VCaP (cell line): ENCODE measurements around the gene TERT.
"Not testable (repeated sequence)": the region's sequence is repeated elsewhere in the genome, so short reads cannot be mapped to it uniquely, and the experiment has no call there.

Source experiments
- H3K27ac ChIP-seq: fragments of 450-650 bp; 2 replicates; pipeline ENCODE4 v1.5.1; 2017
- CTCF ChIP-seq: fragments of 450-650 bp; conservative IDR thresholded peaks from 2 replicates; pipeline ENCODE4 v1.5.1; 2017; ENCODE audit warnings: mild to moderate bottlenecking, moderate library complexity

TERT gene

DNA sequence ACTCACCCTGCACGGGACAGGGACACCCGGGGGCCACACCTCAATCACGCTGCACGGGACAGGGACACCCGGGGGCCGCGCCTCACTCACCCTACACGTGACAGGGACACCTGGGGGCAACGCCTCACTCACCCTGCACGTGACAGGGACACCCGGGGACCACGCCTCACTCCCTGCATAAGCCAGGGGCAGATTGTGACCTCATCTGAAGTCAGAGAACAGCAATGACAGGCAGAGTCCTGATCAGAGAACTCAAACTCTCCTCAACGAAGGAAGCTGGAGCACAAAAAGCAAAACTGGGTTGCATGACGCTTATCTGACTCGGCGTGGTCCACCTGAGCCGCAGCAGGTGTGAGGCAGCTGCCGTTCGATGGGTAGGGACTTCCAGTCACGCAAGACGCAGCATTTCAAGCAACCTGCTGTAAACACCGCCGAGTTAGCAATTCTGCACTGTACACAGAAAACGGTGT lies 3.2 kb downstream of the TERT start:
- no peak overlapping the region for H3K27ac ChIP-seq
- no peak for TF ChIP-seq CTCF

GRCh38 chr5:1290956-1291355 lies 3.9 kb downstream of the TERT start:
- not testable (repeated sequence) for H3K27ac ChIP-seq

DNA sequence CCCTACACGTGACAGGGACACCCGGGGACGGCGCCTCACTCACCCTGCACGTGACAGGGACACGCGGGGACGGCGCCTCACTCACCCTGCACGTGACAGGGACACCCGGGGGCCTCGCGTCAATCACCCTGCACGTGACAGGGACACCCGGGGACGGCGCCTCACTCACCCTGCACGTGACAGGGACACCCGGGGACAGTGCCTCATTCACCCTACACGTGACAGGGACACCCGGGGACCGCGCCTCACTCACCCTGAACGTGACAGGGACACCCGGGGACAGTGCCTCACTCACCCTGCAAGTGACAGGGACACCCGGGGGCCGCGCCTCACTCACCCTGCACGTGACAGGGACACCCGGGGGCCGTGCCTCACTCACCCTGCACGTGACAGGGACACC lies 5.3 kb downstream of the TERT start:
- H3K27ac ChIP-seq, result not testable (repeated sequence)

- H3K27ac ChIP-seq, result no peak overlapping the region
- TF ChIP-seq CTCF, result no peak
These were observed 6.2 kb downstream of the TERT start for GRCh38 chr5:1288439-1289335.

- TF ChIP-seq CTCF, result no peak
- no peak overlapping the region for H3K27ac ChIP-seq
These were observed 9.0 kb downstream of the TERT start for GRCh38 chr5:1285883-1286291.

DNA sequence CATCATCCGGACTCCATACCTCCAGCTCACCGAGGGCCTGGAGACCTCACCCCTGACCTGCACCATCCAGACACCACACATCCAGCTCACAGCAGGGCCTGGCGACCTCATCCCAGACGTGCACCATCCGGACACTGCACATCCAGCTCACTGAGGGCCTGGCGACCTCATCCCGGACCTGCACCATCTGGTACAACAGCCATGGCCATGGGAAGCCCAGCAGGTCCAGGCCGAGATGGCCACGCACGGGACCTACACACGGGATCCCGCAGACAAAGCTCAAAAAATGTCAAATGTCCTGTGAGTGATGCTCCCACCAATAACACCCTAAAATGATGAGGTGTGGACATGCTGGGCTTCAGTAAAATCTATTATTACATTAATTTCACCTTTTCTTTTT lies 9.7 kb downstream of the TERT start:
- TF ChIP-seq CTCF, result no peak
- no peak overlapping the region for H3K27ac ChIP-seq

DNA sequence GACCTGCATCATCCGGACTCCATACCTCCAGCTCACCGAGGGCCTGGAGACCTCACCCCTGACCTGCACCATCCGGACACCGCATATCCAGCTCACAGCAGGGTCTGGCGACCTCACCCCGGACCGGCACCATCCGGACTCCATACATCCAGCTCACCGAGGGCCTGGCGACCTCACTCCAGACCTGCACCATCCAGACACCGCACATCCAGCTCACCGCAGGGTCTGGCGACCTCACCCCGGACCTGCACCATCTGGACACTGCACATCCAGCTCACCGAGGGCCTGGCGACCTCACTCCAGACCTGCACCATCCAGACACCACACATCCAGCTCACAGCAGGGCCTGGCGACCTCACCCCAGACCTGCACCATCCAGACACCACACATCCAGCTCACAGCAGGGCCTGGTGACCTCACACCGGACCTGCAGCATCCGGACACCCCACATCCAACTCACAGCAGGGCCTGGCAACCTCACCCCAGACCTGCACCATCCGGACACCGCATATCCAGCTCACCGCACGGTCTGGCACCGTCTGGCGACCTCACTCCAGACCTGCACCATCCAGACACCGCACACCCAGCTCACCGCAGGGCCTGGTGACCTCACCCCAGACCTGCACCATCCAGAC lies 10.4 kb downstream of the TERT start:
- not testable (repeated sequence) for H3K27ac ChIP-seq

DNA sequence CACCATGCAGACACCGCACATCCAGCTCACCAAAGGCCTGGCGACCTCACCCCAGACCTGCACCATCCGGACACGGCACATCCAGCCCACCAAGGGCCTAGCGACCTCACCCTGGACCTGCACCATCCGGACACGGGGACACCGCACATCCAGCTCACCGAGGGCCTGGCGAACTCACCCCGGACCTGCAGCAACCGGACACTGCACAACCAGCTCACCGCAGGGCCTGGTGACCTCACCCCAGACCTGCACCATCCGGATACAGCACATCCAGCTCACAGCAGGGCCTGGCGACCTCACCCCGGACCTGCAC lies 11.2 kb downstream of the TERT start:
- not testable (repeated sequence) for H3K27ac ChIP-seq

GRCh38 chr5:1282993-1283728 lies 11.7 kb downstream of the TERT start:
- H3K27ac ChIP-seq, result not testable (repeated sequence)
